Endodermal cell (in vitro differentiated cells): ENCODE data around the gene R3HDM1. TPM values are rescaled to one million over a fixed set of nuclear protein-coding genes. Genes with fewer than 3 reads are reported as not detected.

Experiments
- DNase-seq: peaks from one replicate; pipeline ENCODE4 v3.0.0-alpha.2; 2017
- H3K27ac ChIP-seq: 2 replicates; pipeline ENCODE4 v1.5.1; 2013; ENCODE audit warnings: mild to moderate bottlenecking, low read depth, low read length, moderate library complexity
- H3K27me3 ChIP-seq: 2 replicates; pipeline ENCODE4 v1.6.1; 2013; ENCODE audit warnings: mild to moderate bottlenecking, low read length, moderate library complexity; ENCODE audit not compliant: insufficient read depth, control insufficient read depth, poor library complexity, severe bottlenecking
- H3K36me3 ChIP-seq: 2 replicates; pipeline ENCODE4 v1.7.0; 2013; ENCODE audit warnings: mild to moderate bottlenecking, low read length, moderate library complexity; ENCODE audit not compliant: control insufficient read depth, insufficient read depth
- H3K4me1 ChIP-seq: one replicate; pipeline ENCODE4 v1.7.0; 2013; ENCODE audit warnings: low read length; ENCODE audit not compliant: control insufficient read depth, insufficient read depth
- H3K4me3 ChIP-seq: 2 replicates; pipeline ENCODE4 v1.5.1; 2013; ENCODE audit warnings: mild to moderate bottlenecking, low read length, moderate library complexity
- H3K9ac ChIP-seq: 2 replicates; pipeline ENCODE4 v1.6.1; 2013; ENCODE audit warnings: mild to moderate bottlenecking, low read length, moderate library complexity; ENCODE audit not compliant: poor library complexity, severe bottlenecking; ENCODE audit errors: extremely low read depth
- H3K9me3 ChIP-seq: 2 replicates; pipeline ENCODE4 v1.6.1; 2013; ENCODE audit warnings: mild to moderate bottlenecking, low read length, moderate library complexity; ENCODE audit not compliant: control insufficient read depth
- H3K27ac Mint-ChIP-seq: 2 replicates; pipeline ENCODE4 v1.8.0; 2020; ENCODE audit warnings: mixed read lengths
- H3K27me3 Mint-ChIP-seq: 2 replicates; pipeline ENCODE4 v1.8.0; 2021; ENCODE audit warnings: mild to moderate bottlenecking, mixed read lengths; ENCODE audit not compliant: insufficient read depth
- H3K36me3 Mint-ChIP-seq: 2 replicates; pipeline ENCODE4 v1.8.0; 2020; ENCODE audit warnings: low read depth, mixed read lengths
- H3K4me1 Mint-ChIP-seq: 2 replicates; pipeline ENCODE4 v1.8.0; 2020; ENCODE audit warnings: mixed read lengths
- H3K4me3 Mint-ChIP-seq: 2 replicates; pipeline ENCODE4 v1.8.0; 2020; ENCODE audit warnings: mild to moderate bottlenecking, moderate library complexity, mixed read lengths
- H3K9me3 Mint-ChIP-seq: 2 replicates; pipeline ENCODE4 v1.8.0; 2020; ENCODE audit warnings: mild to moderate bottlenecking, mixed read lengths
- WGBS, 2 experiments: methylation state at CpG; one replicate each; pipeline versions ENCODE4 v1.1.5 to v1.1.7; 2013; ENCODE audit warnings: missing lambda C conversion rate in 2 of 2, mixed read lengths in 1 of 2; ENCODE audit not compliant: insufficient coverage in 1 of 2, insufficient read length in 1 of 2; 5-methylcytosine and 5-hydroxymethylcytosine counted together
- total RNA-seq, 2 donors: library from RNA; stranded (reverse); fragmentation: NEBNext Ultra II Directional in 1 of 2; extraction: Animal tissue kit (Norgen Biotek cat#: 25700) in 1 of 2; gene quantifications; 2 replicates in 1 of 2; 3 replicates in 1 of 2; pipeline ENCODE4 v1.2.1, GENCODE V29; 2021
- TF ChIP-seq, protein P1 (sequence below): fragments of 200-600 bp; sonication (generic); conservative IDR thresholded peaks from 2 replicates; pipeline ENCODE4 v1.5.0; 2021; ENCODE audit warnings: antibody characterized with exemption, mild to moderate bottlenecking

Gene R3HDM1
- total RNA-seq, 2 donors from 2014 or later = 52.6 to 67.0 TPM

DNA sequence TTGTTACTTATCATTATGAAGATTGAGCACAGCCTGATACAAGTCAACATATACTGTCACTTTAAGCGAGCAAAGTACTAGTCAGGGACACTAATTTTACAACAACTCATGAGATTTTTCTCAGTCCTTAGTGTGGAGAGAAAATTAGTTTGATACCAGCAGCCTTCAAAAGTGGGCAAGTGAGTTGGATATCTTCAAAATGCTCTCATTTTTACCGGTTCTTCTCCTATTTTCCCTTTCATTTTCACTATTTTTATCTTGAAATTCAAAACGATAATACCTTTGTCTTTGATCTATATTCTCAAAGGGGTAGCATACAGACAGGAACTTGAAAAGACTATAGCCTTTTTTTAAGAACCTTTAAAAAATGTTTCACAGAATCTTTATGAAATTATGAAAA lies 158.4 kb downstream of the R3HDM1 start:
- H3K36me3 ChIP-seq = peaks cover 16% of the 10 kb centered on the region
- H3K4me1 ChIP-seq = no peaks in the 10 kb centered on the region
- H3K4me3 ChIP-seq = no peak overlapping the region
- 91 to 100% methylated on average over 2 to 3 of the region's 3 CpGs for WGBS, 2 experiments
- Mint-ChIP-seq H3K36me3 (peaks cover 12% of the 10 kb centered on the region), H3K9me3 (no peaks in the 10 kb centered on the region), H3K4me3 (no peak overlapping the region), H3K27ac (no peak overlapping the region), H3K27me3 (no peaks in the 10 kb centered on the region), H3K4me1 (peaks cover 2% of the 10 kb centered on the region)
- H3K9ac ChIP-seq = no peak overlapping the region
- DNase-seq = no peak
- no peak overlapping the region for H3K27ac ChIP-seq
- TF ChIP-seq, protein P1, sequence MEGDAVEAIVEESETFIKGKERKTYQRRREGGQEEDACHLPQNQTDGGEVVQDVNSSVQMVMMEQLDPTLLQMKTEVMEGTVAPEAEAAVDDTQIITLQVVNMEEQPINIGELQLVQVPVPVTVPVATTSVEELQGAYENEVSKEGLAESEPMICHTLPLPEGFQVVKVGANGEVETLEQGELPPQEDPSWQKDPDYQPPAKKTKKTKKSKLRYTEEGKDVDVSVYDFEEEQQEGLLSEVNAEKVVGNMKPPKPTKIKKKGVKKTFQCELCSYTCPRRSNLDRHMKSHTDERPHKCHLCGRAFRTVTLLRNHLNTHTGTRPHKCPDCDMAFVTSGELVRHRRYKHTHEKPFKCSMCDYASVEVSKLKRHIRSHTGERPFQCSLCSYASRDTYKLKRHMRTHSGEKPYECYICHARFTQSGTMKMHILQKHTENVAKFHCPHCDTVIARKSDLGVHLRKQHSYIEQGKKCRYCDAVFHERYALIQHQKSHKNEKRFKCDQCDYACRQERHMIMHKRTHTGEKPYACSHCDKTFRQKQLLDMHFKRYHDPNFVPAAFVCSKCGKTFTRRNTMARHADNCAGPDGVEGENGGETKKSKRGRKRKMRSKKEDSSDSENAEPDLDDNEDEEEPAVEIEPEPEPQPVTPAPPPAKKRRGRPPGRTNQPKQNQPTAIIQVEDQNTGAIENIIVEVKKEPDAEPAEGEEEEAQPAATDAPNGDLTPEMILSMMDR = no peak
- H3K9me3 ChIP-seq = no peaks in the 10 kb centered on the region
- H3K27me3 ChIP-seq = no peaks in the 10 kb centered on the region

DNA sequence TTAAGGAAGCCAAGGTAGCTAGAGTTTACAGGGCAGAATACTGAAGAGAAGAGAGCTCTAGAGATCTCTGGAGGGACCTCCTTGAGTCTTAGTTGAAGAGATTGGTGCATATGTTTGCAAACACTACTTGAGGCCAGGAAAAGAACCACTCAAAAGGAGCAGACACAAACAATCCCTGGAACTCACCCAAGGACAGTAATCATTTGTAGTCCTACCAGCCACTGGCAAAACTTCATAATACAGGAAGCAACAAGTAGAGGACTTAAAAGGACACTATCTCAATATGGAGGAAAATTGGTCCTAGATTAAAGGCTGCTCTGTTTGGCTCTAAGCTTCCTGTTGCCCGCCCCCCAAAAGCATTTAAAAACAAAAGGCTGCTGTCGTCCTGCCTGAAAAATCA lies 163.4 kb downstream of the R3HDM1 start:
- H3K27ac ChIP-seq = no peak overlapping the region
- H3K27ac Mint-ChIP-seq = no peak overlapping the region

DNA sequence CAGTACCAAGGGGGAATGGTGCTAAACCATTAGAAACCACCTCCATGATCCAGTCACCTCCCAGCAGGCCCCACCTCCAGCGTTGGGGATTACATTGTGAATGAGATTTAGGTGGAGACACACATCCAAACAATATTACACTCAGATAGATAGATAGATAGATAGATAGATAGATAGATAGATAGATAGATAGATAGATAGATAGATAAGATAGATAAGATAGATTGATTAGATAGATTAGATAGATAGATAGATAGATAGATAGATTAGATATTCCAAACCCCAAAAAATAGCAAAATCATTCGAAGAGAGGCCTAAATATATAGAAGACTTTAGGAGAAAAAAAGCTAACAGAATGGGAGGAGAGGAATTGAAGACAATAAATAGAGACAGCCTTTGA lies 167.6 kb downstream of the R3HDM1 start:
- WGBS, 2 experiments = 96 to 100% methylated on average over 1 of the region's 2 CpGs
- Mint-ChIP-seq H3K4me1 (peaks cover 10% of the 10 kb centered on the region), H3K27me3 (no peaks in the 10 kb centered on the region), H3K27ac (no peak overlapping the region), H3K4me3 (no peak overlapping the region), H3K9me3 (no peaks in the 10 kb centered on the region), H3K36me3 (peaks cover 26% of the 10 kb centered on the region)
- Histone ChIP-seq H3K27ac (no peak overlapping the region), H3K9ac (no peak overlapping the region), H3K4me1 (peaks cover 4% of the 10 kb centered on the region), H3K27me3 (no peaks in the 10 kb centered on the region), H3K4me3 (no peak overlapping the region), H3K9me3 (no peaks in the 10 kb centered on the region), H3K36me3 (peaks cover 11% of the 10 kb centered on the region)
- TF ChIP-seq, protein P1 = no peak
- no peak for DNase-seq

More for the DNA sequence above, 163.4 kb downstream of the R3HDM1 start:
- peaks cover 11% of the 10 kb centered on the region for H3K36me3 ChIP-seq
- Mint-ChIP-seq H3K36me3 (peaks cover 22% of the 10 kb centered on the region), H3K4me1 (peaks cover 5% of the 10 kb centered on the region), H3K4me3 (no peak overlapping the region), H3K27me3 (no peaks in the 10 kb centered on the region), H3K9me3 (no peaks in the 10 kb centered on the region)
- H3K4me3 ChIP-seq = no peak overlapping the region
- H3K4me1 ChIP-seq = peaks cover under 1% of the 10 kb centered on the region
- H3K9me3 ChIP-seq = no peaks in the 10 kb centered on the region
- 85% methylated on average over 2 of the region's 2 CpGs; no CpG with 5 or more reads in 1 of the 2 experiments for WGBS, 2 experiments
- TF ChIP-seq, protein P1 = no peak
- H3K9ac ChIP-seq = no peak overlapping the region
- H3K27me3 ChIP-seq = no peaks in the 10 kb centered on the region
- DNase-seq = no peak
